HG02763 (cell line): ENCODE measurements around the gene IFNK.

ENCODE experiments used
- ATAC-seq: cut with Tn5 transposase; IDR thresholded peaks from one replicate; pipeline ENCODE4 v1.9.1; 2021; ENCODE audit warnings: mild to moderate bottlenecking, moderate library complexity; ENCODE audit not compliant: unreplicated experiment

IFNK gene

GRCh38 chr9:27537027-27537435 is 12.9 kb downstream of the IFNK start:
- no peak for ATAC-seq

GRCh38 chr9:27537756-27538155 is 13.7 kb downstream of the IFNK start:
- no peak for ATAC-seq

GRCh38 chr9:27538647-27539046 is 14.6 kb downstream of the IFNK start:
- ATAC-seq: peak; percentile 34

DNA sequence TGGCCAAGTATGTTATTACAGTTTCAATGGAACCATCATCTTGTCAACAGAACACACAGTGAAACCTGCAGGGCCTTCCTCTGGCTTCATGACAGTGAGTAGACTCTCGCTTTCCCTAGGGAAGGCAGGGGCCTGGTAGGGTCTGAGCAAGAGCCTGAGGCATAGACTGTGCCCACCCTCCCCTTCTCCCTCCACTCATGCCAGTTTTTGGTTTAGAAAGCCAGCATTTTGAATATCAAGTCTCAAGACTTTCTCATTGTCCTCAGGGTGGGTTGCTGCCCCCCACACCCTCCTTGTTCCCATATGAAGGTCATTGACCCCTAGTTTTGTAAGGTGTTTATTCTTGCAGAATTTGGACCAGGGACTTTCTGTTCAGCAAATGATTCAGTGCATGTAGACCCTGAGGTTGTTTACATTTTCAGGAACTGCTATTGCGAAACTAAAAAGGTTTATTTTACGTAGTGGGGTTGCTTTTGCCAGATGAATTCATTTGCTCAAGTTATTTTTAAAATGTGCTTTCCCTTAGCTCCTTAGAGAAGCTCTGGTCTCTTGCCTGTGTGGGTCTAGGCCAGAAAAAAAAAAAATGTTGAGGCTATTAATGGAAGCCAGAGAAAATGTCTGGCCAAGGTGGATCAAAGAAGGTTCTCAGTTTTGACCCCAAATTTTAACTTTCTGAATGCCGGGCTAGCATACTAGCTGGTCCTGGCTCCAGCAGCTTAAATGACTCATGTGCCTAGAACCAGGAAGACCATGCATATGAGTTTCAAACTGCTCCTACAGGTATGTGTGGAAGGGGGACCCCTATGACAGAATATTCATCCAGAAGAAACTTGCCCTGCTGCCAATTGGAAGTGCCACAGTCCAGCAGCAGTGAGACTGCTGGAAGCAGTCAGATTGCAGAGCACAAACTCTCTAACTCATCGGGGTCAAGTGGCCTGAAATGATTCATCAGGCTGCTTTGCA is 15.7 kb downstream of the IFNK start:
- ATAC-seq: peak; percentile 38

GRCh38 chr9:27540502-27540901 is 16.4 kb downstream of the IFNK start:
- no peak for ATAC-seq

- no peak for ATAC-seq
Observed at GRCh38 chr9:27541740-27542139, 17.6 kb downstream of the IFNK start.

DNA sequence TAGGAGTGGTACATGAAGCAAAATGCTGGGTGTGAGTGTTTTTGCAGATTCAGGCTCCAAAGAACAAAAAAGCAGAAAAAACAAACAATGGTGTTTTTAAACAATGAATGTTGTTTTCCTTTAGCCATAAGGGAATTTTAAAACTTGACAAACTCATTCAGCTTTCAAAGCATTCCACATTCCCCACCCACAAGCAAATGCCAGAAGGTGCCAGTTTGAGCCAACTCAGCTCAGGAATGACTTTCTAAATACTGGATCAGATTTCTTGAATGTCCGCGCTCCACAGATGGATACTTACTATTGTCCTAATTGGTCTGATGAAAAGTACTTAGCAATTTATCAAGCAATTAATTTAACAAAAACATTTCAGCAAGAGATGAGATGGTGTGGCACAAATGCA is 18.4 kb downstream of the IFNK start:
- no peak for ATAC-seq

DNA sequence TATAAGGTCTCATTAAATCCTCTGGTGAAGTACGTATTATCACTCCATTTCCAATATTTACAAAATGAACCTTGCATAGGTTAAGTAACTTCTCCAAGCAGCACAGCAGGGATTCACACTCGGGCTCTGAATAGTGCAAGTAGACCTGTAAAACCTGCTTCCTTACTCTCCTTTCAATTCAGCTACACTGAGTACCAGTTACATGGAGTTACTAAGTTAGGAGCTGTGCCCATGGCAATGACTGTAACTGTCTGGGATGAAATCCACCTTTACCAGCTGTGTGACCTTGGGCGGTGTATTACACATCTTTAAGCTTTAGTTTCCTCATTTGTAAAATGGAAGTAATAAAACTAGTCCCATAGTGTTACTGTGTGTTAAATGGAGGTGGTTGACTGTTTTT is 21.4 kb downstream of the IFNK start:
- ATAC-seq: no peak

DNA sequence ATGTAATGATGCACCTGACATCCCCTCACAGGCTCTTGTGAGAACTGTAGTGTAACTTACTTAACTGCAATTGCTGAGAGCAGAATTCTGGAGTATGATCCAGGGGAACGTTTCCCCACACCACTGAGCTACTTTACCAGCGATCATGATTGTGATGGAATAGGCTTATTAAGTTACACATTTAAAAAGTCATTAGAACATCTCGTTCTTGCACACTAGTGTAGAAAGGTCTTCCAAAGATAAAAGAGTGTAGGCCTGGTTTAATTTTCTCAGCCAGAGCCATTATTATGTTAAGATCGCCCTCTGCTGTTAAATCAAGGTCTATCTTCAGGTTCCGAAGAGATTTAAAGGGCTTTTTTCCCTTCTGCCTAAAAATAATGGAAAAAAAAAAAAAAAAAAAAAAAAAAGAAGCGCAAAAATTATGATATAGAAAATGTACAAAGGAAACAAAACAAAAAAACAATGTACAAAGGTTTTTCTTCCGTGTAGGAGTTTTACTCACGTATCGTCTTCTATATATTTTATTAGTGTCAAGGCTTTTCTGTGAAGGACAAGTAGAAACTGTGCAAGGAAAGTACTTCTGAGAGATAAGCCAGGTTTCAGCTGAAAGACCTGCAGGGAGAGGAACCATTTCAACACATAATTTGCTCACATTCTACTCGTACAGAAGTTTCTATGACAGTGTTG is 24.1 kb downstream of the IFNK start:
- ATAC-seq: no peak

- no peak for ATAC-seq
Observed at GRCh38 chr9:27549196-27549755, 25.2 kb downstream of the IFNK start.

GRCh38 chr9:27554712-27555111 is 30.6 kb downstream of the IFNK start:
- ATAC-seq: no peak

GRCh38 chr9:27556470-27556869 is 32.4 kb downstream of the IFNK start:
- no peak for ATAC-seq

GRCh38 chr9:27558307-27558706 is 34.2 kb downstream of the IFNK start:
- no peak for ATAC-seq

DNA sequence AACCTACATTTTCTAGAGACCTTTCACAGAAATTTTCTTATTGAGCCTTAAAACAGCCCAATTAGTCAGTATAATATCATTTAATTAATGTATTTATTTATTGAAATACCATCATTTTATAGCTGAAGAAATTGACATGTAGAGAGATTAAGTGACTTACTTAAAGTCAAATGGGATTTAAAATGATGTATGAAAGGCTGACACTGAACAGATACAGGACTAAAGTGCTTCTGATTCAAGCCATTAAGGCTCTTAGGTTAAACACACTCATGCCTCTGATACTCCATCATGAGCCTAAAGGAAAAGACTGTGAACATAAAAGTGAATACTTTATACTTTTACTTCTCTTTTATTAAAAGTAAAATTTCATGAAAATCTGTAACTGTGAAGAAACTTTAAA is 36.4 kb downstream of the IFNK start:
- no peak for ATAC-seq

DNA sequence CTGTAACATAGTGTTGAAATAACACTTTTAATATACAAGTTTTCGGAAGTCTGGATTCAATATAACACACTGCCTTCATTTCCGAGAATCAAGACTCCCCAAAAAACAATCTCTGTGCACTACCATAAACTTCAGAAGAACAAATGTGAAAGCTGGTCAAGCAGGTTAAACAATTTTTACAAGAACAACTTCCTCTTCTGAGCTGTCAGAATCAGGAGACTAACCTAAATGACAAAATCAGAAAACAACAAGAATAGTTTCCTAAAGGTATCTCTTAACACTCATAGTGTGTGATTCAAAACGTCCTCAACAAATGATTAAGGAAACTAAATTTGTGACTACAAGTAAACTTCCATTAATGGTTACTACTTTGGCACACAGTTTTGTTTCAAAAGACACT is 37.6 kb downstream of the IFNK start:
- no peak for ATAC-seq

GRCh38 chr9:27563738-27564430 is 39.8 kb downstream of the IFNK start:
- ATAC-seq: no peak

DNA sequence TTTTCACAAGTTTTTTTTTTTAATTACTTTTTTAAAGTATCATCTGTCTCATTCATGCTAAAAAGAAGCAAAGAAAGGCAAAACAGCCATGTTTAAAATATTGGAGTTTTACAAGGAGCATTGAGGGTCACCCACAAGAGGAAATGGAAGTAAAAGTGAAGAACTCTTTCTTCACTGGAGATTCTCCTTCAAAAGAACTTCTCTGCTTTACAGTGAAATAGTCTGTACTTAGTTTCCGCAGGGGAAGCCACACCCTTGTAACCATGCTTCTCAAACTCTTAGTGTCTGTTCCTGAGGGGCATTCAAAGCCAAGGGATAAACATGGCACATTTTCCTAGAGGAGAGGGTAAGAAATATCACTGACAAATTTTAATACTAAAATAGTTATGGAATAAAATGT is 40.6 kb downstream of the IFNK start:
- ATAC-seq: no peak

GRCh38 chr9:27565696-27566095 is 41.6 kb downstream of the IFNK start:
- no peak for ATAC-seq

DNA sequence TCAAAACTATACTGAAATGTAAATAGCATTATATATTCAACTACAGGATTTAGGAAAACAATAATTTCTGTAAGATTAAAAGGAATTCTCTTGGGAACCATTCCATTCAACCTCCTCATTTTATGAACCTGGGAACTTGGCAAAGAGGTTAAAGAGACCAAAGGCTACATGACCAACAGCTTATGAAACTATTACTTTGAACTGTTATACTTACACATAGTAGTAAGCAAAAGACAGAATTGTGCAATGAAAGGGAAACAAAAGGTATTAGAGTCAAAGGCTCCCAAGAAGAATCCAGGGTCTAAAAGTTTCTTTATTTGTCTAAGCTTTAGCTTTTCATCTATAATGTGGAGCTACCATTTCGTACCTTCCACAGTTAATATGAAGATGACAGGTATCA is 42.0 kb downstream of the IFNK start:
- ATAC-seq: no peak

GRCh38 chr9:27569406-27569805 is 45.3 kb downstream of the IFNK start:
- ATAC-seq: no peak

DNA sequence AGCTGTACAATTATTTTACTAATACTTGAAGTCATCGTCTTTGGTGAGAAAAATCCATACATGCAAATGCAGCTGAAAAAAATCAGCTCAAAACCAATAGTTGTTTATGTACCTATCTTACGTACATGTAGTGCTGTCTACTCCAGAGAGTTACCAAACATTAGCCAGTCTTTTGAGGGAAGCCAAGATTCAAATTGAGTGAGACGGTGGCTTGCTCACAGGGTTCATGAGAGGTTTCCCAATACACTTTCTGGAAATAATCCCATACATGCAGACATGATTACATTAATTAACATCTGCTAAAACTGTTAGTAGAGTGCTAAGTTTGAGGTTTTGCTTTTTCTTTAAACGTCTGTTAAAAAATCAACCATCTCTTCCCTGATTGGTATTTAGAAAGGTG is 46.9 kb downstream of the IFNK start:
- no peak for ATAC-seq
